HG02798 (cell line): ENCODE data around the gene FASN.
"Not testable (repeated sequence)": the region's sequence is repeated elsewhere in the genome, so short reads cannot be mapped to it uniquely, and the experiment has no call there.

Source experiments
- ATAC-seq: cut with Tn5 transposase; IDR thresholded peaks from one replicate; pipeline ENCODE4 v1.9.1; 2021; ENCODE audit warnings: mild to moderate bottlenecking; ENCODE audit not compliant: unreplicated experiment, poor library complexity

Gene FASN

DNA sequence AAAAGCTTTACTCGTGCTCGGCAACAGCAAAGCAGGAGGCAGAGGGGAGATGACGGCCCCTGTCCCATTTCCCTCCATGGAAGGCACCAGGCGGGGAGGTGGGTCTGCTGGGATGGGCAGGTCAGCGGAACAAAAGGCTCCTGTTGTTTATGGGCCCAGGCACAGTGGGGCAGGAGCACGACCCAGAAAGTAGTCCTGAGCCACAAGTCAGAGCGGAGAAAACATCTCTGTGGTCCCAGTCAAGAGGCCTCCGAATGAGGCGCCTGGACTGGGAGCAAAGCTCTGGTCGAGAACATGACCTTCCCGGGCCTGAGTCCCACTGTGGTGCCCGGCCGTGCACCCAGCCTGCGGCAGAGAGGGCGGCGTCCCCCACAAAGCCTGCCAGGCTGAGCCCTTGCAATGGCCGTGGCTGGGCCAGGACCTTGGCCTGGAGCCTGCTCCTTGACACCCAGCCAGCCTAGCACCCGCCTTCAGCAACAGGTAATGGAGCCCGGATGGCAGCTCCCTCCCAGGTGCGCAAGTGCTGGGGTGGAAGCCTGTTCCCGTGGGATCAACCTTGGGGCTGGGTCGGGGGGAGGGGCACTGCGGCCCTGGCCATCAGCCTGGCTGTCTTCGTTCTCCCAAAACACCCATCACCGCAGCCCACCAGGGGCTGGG is 50.0 kb downstream of the FASN start:
- ATAC-seq: no peak

- ATAC-seq: no peak
Observed at GRCh38 chr17:82047379-82047778, 50.7 kb downstream of the FASN start.

- ATAC-seq: no peak
Observed at GRCh38 chr17:82046903-82047302, 51.1 kb downstream of the FASN start.

DNA sequence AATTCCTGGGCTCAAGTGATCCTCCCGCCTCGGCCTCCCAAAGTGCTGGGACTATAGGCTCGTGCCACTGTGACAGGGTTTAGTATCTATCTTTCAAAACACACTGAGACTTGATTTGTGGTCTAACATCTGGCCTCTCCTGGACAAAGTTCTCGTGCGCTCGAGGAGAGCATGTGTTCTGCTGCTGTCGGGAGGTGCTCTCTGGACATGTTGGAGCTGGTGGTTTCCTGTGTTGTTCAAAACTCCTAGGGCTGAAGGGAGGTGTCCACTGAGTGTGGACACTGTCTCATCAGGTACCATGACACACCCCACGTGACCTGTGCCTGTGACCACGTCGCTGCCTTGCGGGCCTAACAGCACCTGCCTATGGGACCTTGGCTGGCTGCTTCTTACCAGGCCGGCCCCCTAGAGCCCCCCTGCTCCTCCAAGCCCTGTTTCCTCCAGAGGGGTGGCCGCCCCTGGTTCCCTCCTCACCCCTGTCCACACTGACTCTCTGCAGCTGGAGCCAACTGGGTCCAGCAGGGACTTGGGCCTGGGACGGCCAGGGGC is 52.0 kb downstream of the FASN start:
- no peak for ATAC-seq

DNA sequence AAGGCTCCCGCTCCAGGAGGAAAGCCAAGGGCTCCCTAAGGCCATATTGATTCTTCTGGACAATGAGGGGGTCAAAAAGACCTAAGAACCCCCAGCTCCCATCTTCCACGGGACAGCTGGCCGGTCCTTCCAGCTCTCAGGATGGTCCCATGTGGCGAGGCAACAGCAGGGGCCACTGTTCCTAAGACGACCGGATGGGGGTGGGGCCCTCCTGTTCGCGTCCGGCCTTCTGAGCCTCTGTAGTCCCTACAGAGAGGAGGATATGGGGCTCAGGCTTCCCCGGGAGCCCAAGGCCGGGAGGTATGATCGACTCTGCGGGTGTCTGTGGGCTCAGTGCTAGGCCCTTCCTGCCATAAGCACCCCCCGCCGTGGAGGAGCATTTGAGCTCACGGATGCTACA is 54.5 kb downstream of the FASN start:
- no peak for ATAC-seq

DNA sequence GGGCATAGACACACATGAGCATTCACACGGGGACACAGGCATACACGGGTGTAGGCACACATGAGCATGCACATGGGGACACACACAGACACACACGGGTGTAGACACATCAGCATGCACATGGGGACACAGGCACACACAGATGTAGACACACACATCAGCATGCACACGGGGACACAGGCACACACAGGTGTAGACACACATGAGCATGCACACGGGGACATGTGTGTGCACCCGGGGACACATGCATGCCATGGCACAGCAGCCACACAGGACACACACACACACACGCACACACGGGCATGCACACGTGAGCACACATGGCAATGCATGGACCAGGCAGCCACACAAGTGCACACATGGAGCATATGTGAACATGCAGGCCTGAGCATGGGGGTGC is 55.4 kb downstream of the FASN start:
- ATAC-seq: no peak

DNA sequence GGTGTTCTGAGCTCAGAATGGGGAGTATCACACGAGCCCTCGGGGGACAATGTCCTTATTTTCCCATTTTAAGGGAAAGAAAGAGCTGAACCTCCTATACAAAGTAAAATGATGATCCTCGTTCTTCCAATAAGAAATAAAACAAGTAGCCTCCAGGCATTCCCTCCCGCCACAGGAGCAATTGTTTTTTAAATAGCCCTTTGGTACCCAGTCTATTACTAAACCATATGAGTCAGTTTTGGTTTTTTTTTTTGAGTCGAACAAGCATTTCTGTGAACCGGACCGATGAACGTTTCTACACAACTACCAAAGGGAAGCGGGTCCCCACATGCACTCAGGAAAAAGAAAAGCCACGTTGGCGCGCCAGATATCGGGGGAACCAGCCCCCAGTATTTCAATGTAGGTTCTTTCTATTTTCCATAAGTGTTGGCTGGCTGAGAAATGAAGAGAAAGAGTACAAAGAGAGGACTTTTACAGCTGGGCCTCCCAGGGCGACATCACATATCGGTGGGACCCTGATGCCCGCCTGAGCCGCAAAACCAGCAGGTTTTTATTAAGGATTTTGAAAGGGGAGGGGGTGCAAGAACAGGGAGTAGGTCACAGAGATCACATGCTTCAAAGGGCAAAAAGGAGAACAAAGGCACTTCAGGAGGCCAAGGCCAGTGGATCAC is 56.8 kb downstream of the FASN start:
- no peak for ATAC-seq

GRCh38 chr17:82039695-82040299 is 58.2 kb downstream of the FASN start:
- ATAC-seq: no peak

DNA sequence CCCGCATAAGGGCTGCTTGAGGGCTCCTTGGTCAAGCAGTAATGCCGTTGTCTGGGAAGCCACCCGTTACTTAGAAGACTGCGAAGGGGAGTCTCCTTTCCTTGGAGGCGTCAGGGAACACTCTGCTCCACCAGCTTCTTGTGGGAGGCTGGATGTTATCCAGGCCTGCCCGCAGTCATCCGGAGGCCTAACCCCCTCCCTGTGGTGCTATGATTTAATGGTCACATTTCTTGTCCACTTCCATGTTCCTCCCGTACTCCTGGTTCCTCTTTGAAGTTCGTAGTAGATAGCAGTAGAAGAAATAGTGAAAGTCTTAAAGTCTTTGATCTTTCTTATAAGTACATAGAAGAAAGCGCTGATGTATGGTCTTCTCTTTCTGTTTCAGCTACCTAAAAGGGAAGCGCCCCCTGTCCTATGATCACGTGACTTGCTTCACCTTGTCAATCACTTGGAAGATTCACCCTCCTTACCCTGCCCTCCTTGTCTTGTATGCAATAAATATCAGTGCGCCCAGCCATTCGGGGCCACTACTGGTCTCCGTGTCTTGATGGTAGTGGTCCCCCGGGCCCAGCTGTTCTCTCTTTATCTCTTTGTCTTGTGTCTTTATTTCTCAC is 59.1 kb downstream of the FASN start:
- ATAC-seq: not testable (repeated sequence)

GRCh38 chr17:82037889-82038195 is 60.2 kb downstream of the FASN start:
- no peak for ATAC-seq

GRCh38 chr17:82037092-82037888 is 60.7 kb downstream of the FASN start, which contains the start of gene DCXR:
Gene DCXR (minus strand): TSS chr17:82037697. CDS start chr17:82037682, 15 bp downstream.
- peak; percentile 87 for ATAC-seq

DNA sequence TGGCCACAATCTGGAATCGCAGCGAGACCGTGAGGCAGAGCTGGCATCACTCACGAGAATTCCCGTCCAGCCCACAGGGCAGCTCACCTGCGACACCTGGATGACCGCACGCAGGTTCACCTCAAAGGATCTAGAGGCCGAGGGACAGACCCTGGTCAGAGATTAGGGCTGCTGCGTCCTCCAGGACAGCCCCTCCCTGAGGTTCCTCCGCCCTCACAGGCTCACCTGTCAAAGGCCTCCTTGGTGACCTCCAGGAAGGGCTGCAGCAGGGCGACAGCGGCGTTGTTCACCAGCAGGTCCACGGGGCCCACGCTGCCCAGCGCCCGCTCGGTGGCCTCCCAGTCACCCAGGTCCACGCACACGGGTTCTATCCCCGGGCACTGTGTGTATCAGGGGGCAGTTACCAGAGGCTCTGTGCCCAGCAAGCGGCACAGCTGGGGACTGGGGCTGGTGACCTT is 61.4 kb downstream of the FASN start:
- ATAC-seq: no peak

DNA sequence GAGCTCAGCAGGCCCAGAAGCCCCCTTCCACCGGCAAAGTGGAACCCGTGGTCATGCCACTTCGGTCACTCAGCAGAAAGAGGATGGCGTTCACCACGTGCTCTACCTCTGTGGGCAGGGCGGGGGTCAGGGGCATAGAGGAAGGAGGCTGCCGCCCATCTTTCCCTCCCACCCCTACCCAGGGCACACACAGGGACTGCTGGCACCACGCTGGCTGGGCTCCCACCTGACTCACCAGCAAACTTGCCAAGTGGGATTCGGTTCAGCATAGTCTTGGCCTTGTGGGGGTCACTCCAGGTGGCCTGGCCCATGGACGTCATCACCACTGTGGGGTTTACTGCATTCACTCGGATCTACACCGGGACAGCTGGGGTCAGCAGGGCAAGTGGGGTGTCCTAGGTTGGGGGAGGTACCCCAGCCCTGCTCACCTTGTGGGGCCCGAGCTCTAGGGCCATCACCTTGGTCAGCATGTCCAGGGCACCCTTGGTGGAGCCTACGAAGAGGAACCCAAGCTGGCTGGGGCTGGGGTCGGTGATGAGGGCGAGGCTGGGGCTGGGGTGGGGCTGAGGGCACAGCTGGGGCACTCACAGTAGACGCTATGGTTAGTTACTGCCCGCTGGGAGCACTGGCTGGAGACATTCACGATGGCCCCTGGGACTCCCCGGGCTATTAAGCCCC is 61.9 kb downstream of the FASN start:
- ATAC-seq: no peak

DNA sequence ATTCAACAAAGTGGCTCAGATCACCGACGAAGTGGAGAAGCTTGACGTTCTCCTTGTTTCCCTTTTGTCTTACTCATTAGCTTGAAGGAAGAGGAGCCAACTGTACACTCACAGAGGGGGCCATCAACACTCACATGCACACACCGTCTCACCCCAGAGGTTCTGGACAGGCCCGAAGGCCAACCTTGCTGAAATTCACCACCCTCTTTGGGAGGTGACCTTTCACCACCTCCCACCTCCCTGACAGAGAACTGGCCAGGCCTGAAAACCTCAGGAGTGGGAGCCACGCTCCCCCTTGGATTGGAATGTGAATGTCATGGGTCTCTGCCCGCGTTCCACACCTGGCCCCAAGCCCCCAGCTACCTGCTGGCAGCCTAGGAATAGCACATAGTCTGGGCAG is 62.5 kb downstream of the FASN start:
- no peak for ATAC-seq

- no peak for ATAC-seq
Observed at GRCh38 chr17:82034371-82035011, 63.5 kb downstream of the FASN start.

GRCh38 chr17:82033359-82034085 is 64.5 kb downstream of the FASN start:
- no peak for ATAC-seq

GRCh38 chr17:82031885-82032627 is 66.0 kb downstream of the FASN start:
- ATAC-seq: no peak

GRCh38 chr17:82031303-82031884 is 66.6 kb downstream of the FASN start, which contains the start of gene RAC3:
Gene RAC3 (plus strand): TSS chr17:82031678. CDS start chr17:82031762, 84 bp downstream.
- no peak for ATAC-seq
